HG02678 (cell line): ENCODE data around the gene PAH.

Source experiments
- ATAC-seq: cut with Tn5 transposase; IDR thresholded peaks from one replicate; pipeline ENCODE4 v1.9.1; 2021; ENCODE audit warnings: mild to moderate bottlenecking, moderate library complexity; ENCODE audit not compliant: unreplicated experiment

The PAH gene

DNA sequence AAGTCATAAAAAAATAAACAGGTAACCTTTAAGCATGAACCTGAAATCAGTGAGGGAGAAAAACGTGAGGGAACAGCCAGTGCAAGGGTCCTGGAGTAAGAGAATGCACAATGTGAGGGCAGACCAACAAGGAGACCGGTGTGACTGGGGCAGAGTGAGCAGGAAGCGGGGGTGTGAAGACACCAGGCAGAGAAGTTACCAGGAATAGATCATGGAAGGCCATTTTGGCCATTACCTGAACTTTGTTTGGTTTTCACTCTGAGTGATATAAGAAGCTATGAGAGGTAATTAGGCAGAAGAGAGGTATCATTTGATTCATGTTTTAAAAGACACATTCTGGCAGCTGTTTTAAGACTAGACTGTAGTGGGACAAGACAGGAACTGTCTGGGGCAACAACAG is 15.0 kb downstream of the PAH start:
- ATAC-seq = no peak

- ATAC-seq = no peak
These were observed 16.7 kb downstream of the PAH start for GRCh38 chr12:102900389-102900788.

DNA sequence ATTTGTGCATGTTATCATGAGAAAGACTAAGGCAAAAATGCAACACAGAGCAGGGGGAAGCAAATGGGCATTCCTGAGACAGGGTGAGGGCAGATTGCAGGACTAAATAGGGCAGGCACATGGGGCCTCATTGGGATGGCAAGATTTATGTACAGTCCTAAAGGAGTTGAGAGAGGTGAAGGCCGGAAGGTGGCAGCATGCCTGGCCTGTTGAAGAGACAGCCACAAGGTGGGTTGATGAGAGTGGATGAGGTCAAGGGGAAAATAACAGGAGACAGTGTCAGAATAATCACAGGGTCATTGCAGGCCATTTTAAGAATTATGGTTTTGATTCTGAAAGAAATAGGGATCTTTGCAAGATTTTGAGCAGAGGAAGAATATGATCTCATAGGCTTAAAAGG is 21.0 kb downstream of the PAH start:
- ATAC-seq = no peak

- ATAC-seq = no peak
These were observed 25.3 kb downstream of the PAH start for GRCh38 chr12:102891756-102892155.

- no peak for ATAC-seq
These were observed 28.5 kb downstream of the PAH start for GRCh38 chr12:102888511-102888910.

DNA sequence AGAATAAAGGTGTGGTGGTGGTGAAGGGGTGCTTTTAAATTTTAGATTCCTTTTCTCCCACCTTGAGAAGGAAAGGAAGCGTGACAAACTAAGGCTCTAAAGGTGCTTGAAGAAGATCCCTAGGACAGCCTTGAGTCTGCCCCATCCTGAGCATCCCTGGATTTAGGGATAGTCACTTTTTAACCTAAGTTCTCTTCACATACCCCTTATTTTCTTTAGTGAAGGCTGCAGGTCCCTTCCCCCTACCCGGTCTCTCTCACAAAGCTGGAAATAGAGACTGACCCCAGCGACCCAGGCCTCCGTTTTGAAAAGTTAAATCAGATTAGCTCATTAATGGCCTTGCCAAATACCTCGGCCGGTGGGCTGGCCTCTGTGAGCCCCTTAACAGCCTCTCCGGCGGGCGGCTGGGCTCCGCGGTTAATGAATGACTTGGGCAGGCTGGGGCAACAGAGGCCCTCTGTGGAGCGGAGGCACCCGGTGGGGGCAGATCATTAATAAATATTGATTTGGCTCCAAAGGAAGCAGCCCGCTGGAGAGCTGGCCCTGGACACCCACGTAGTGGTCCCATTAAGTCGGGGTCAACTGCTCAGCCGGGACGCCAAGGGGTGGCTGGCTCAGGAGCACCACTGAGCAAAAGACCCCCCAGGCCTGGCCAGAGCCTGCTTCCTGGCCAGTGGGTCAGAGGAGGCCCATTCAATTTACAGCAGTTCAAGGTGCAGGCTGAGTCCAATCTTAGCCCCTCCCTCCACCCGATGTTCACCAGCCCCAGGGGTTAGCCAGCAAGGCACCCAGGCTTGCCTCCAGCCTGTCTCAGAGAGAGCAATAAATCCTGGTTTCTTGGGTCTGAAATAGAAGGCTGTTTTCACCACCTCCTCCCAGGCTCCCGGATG is 31.8 kb downstream of the PAH start:
- no peak for ATAC-seq

- ATAC-seq = peak; percentile 61
These were observed 33.7 kb downstream of the PAH start for GRCh38 chr12:102883204-102883799.

DNA sequence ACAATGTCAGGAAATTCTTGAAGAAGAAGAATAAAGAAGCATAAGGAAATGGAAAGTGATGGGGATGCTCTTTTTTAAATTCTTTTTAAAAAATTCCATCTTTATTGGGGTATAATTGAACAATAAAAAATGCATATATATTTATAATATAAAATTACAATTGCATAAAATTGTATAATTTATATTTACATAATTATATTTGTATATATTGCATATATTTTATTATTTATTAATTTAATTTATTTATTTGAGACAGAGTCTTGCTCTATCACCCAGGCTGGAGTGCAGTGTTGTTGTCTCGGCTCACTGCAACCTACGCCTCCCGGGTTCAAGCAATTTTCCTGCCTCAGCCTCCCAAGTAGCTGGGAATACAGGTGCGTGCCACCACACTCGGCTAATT is 36.3 kb downstream of the PAH start:
- ATAC-seq = no peak

GRCh38 chr12:102879144-102879763 is 37.8 kb downstream of the PAH start:
- peak; percentile 48 for ATAC-seq

- ATAC-seq = no peak
These were observed 40.2 kb downstream of the PAH start for GRCh38 chr12:102876883-102877282.

DNA sequence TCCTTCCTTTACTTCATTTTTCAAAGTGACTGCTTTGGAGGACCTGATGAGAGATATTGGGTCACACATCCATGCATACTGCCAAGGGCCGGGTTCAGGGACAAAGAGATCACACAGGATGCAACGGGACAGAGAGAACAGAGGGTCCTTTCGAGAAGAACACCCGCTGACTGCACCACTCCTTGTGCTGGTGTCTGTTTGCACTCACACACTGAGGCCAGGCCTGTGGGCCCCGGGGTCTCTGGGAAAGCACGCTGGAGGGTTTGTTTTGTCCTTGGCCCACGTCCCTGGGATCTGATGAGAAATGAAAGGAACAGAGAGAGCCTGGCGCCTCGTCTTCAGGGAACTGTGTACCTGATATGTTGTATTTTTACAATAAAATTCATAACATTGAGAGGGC is 42.2 kb downstream of the PAH start:
- ATAC-seq = no peak

GRCh38 chr12:102873077-102873476 is 44.0 kb downstream of the PAH start:
- ATAC-seq = no peak

GRCh38 chr12:102871014-102871413 is 46.0 kb downstream of the PAH start:
- ATAC-seq = no peak

- ATAC-seq = no peak
These were observed 47.5 kb downstream of the PAH start for GRCh38 chr12:102869571-102869970.

GRCh38 chr12:102865821-102866615 is 51.0 kb downstream of the PAH start:
- ATAC-seq = no peak

GRCh38 chr12:102862486-102862885 is 54.6 kb downstream of the PAH start:
- no peak for ATAC-seq

GRCh38 chr12:102851246-102851645 is 65.8 kb downstream of the PAH start:
- ATAC-seq = no peak

DNA sequence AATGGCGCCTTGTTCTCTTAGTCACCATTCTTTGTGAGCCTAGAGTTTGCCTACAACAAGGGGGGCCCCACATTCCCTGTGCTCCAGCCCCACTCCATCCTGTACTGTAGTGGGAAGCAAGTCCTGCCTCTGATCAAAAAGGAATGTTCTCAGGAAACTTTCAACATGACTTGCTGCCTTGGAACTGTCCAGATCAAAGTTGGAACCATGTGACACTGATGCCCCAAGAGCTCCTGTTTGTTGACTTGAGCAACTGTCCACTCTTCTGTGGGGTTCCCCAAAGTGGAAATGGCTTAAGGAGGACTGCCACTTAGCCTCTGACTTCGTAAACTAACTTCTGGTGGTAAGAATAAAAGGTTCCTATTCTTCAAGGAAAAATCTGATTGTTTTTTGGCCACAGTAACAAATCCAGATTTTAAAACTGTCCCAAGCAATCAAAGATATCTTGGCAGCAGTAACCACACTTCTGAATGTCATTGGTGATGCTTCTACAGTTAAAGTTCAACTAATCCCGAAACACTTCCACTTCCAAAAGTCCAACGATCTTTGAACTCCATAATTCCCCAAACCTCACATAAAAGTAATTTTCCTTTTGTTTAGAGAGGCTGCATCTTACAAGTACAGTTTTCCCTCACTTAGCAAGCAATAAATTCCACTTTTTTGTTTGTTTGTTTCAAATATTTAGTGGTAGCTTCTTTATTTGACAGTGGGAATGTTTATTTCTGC is 67.2 kb downstream of the PAH start:
- ATAC-seq = no peak

- no peak for ATAC-seq
These were observed 68.2 kb downstream of the PAH start for GRCh38 chr12:102848832-102849231.

DNA sequence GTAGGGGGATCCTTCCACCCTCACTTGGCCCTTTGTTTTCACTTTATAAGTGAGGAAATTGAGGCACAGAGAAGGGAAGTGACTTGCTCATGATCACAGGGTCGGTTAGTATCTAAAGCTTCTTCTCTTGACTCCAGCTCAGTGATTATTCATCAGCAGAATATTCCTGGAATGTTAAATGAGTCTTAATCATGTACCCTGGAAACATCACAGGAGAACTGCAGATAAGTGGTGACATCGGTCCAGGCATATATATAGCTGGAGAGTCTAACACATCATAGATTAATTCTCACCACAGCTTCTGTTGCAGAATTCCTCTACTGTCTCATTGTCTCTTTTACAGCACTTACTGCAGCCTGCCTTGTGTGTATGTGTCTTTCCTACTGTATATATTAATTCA is 69.9 kb downstream of the PAH start:
- no peak for ATAC-seq
